Keratinocyte (primary cell): ENCODE measurements around the gene OSGEPL1. TPM values are rescaled to one million over a fixed set of nuclear protein-coding genes. Genes with fewer than 3 reads are reported as not detected.

Experiments used
- DNase-seq: peaks from one replicate; pipeline ENCODE4 v3.0.0-alpha.2; 2011; ENCODE audit warnings: low read depth, missing footprints, low spot score
- FAIRE-seq: peaks from 2 replicates; lab custom pipeline; 2011; peaks lifted over from hg19 to GRCh38; lab: Jason Lieb, UNC
- H2AFZ ChIP-seq: 2 replicates; pipeline ENCODE4 v1.6.0; 2012; ENCODE audit warnings: low read length, control low read depth, inconsistent platforms; ENCODE audit not compliant: control insufficient read depth
- H3K27ac ChIP-seq: 2 replicates; pipeline ENCODE4 v1.5.1; 2011; ENCODE audit warnings: low read length; ENCODE audit not compliant: control insufficient read depth, insufficient read depth
- H3K27me3 ChIP-seq: 3 replicates; pipeline ENCODE4 v1.6.0; 2011; ENCODE audit warnings: low read length; ENCODE audit not compliant: control insufficient read depth, insufficient read depth; ENCODE audit errors: extremely low read depth
- H3K36me3 ChIP-seq, 2 experiments: 2 replicates in 1 of 2; 3 replicates in 1 of 2; pipeline ENCODE4 v1.5.1; 2011; ENCODE audit warnings: low read length in 2 of 2, mild to moderate bottlenecking in 1 of 2; ENCODE audit not compliant: control insufficient read depth in 2 of 2, insufficient read depth in 2 of 2; ENCODE audit errors: extremely low read depth in 1 of 2
- H3K4me1 ChIP-seq: 3 replicates; pipeline ENCODE4 v1.5.1; 2011; ENCODE audit warnings: low read length; ENCODE audit not compliant: control insufficient read depth, insufficient read depth; ENCODE audit errors: extremely low read depth
- H3K4me2 ChIP-seq: 3 replicates; pipeline ENCODE4 v1.6.0; 2011; ENCODE audit warnings: low read depth, low read length; ENCODE audit not compliant: control insufficient read depth, insufficient read depth; ENCODE audit errors: extremely low read depth
- H3K4me3 ChIP-seq, 3 experiments: fragments of 200-600 bp in 1 of 3; sonication (generic) in 1 of 3; 2 replicates in 2 of 3; 3 replicates in 1 of 3; pipeline ENCODE4 v1.5.1; 2011 to 2016; ENCODE audit warnings: low read length in 3 of 3, mild to moderate bottlenecking in 3 of 3, control low read depth in 2 of 3, inconsistent platforms in 1 of 3, low read depth in 1 of 3, mixed read lengths in 1 of 3, mixed run types in 1 of 3, moderate library complexity in 1 of 3; ENCODE audit not compliant: control insufficient read depth in 2 of 3, insufficient read depth in 2 of 3; ENCODE audit errors: extremely low read depth in 1 of 3
- H3K79me2 ChIP-seq: 2 replicates; pipeline ENCODE4 v1.6.0; 2012; ENCODE audit warnings: low read length; ENCODE audit not compliant: control insufficient read depth, insufficient read depth
- H3K9ac ChIP-seq: 3 replicates; pipeline ENCODE4 v1.6.0; 2011; ENCODE audit warnings: low read length; ENCODE audit not compliant: control insufficient read depth, insufficient read depth; ENCODE audit errors: extremely low read depth
- H3K9me1 ChIP-seq: 3 replicates; pipeline ENCODE4 v1.6.0; 2011; ENCODE audit warnings: low read length; ENCODE audit not compliant: control insufficient read depth, insufficient read depth; ENCODE audit errors: extremely low read depth
- H3K9me3 ChIP-seq: 2 replicates; pipeline ENCODE4 v1.5.1; 2012; ENCODE audit warnings: low read depth, low read length; ENCODE audit not compliant: control insufficient read depth
- H4K20me1 ChIP-seq: 3 replicates; pipeline ENCODE4 v1.6.0; 2011; ENCODE audit warnings: low read length; ENCODE audit not compliant: control insufficient read depth, insufficient read depth; ENCODE audit errors: extremely low read depth
- CTCF ChIP-seq, 3 experiments: IDR thresholded peaks in 1 of 3; conservative IDR thresholded peaks in 1 of 3; optimal IDR thresholded peaks in 1 of 3; 2 replicates in 2 of 3; 3 replicates in 1 of 3; pipeline versions ENCODE3 to v1.5.1; 2011; ENCODE audit warnings: low read length in 3 of 3, mild to moderate bottlenecking in 3 of 3, moderate library complexity in 2 of 3, control low read depth in 1 of 3, inconsistent platforms in 1 of 3; ENCODE audit not compliant: insufficient read depth in 2 of 3; ENCODE audit errors: extremely low read depth in 1 of 3
- EZH2 ChIP-seq: IDR thresholded peaks from one replicate; pipeline ENCODE4 v1.6.1; 2012; ENCODE audit warnings: inconsistent platforms, mild to moderate bottlenecking, low read length, moderate library complexity
- dilution Hi-C: fragments of 300-500 bp; cut with MboI; formaldehyde crosslinking; loops from one replicate; pipeline ENCODE4 v1.7.0; 2020; ENCODE audit warnings: low sequenced_read_pairs; ENCODE audit not compliant: extremely low pct_ligation_motif_present
- polyA plus RNA-seq, 5 experiments: library from polyadenylated mRNA; depleted of rRNA in 3 of 5; stranded (reverse) in 3 of 5; stranded (forward) in 1 of 5; unstranded in 1 of 5; fragments of >200 nt; gene quantifications; 1 replicate in 1 of 5; 2 replicates in 3 of 5; 3 replicates in 1 of 5; pipeline versions ENCODE4 v1.2.1 to v1.2.3, GENCODE V29; 2011 to 2012; ENCODE audit warnings: missing spikeins in 2 of 5, low read depth in 1 of 5, low replicate concordance in 1 of 5

OSGEPL1 gene
- polyA plus RNA-seq, 1 donor (not counting 4 experiments of a cell fraction or from before 2014, with no cell fraction given), result 12.0 TPM

- H3K9me3 ChIP-seq, result no peaks in the 10 kb centered on the region
- H3K9ac ChIP-seq, result peak overlapping the region; percentile 93
- no peaks in the 10 kb centered on the region for H3K27me3 ChIP-seq
- peaks cover 14% of the 10 kb centered on the region for H3K4me1 ChIP-seq
- H3K4me2 ChIP-seq, result peak overlapping the region; percentile 47
- dilution Hi-C loops, result no loop called here
- no peaks in the 10 kb centered on the region for H3K9me1 ChIP-seq
- TF ChIP-seq EZH2 (no peak), CTCF (optimal IDR thresholded peaks at IDR 0.05 in 1 of 3, IDR thresholded peaks at IDR 0.05 in 1 of 3, conservative IDR thresholded peaks at IDR 0.05 in 1 of 3; ENCODE audit: extremely low read depth in 1 of 3, insufficient read depth in 2 of 3, low read length in 3 of 3) (no peak)
- H3K27ac ChIP-seq, result peak overlapping the region; percentile 87
- DNase-seq (no peak), FAIRE-seq (no peak)
- peaks cover 4 to 11% of the 10 kb centered on the region in 2 experiments for H3K36me3 ChIP-seq
- peaks cover 68% of the 10 kb centered on the region for H3K79me2 ChIP-seq
- no peaks in the 10 kb centered on the region for H4K20me1 ChIP-seq
- H3K4me3 ChIP-seq, result peak overlapping the region; percentile 89 to 98 (median 97)
- peak overlapping the region; percentile 93 for H2AFZ ChIP-seq
Measured at GRCh38 chr2:189783451-189783926, 20.9 kb upstream of the OSGEPL1 start.

- no peak overlapping the region for H3K9ac ChIP-seq
- peaks cover 14% of the 10 kb centered on the region for H3K4me1 ChIP-seq
- dilution Hi-C loops, result no loop called here
- H3K36me3 ChIP-seq, result peaks cover 4 to 11% of the 10 kb centered on the region in 2 experiments
- H3K27me3 ChIP-seq, result no peaks in the 10 kb centered on the region
- H3K4me2 ChIP-seq, result peak overlapping the region; percentile 47
- no peaks in the 10 kb centered on the region for H3K9me3 ChIP-seq
- no peak for TF ChIP-seq EZH2
- no peak for TF ChIP-seq CTCF (optimal IDR thresholded peaks at IDR 0.05 in 1 of 3, IDR thresholded peaks at IDR 0.05 in 1 of 3, conservative IDR thresholded peaks at IDR 0.05 in 1 of 3; ENCODE audit: extremely low read depth in 1 of 3, insufficient read depth in 2 of 3, low read length in 3 of 3)
- no peaks in the 10 kb centered on the region for H3K9me1 ChIP-seq
- no peak for FAIRE-seq
- DNase-seq, result no peak
- no peaks in the 10 kb centered on the region for H4K20me1 ChIP-seq
- H3K79me2 ChIP-seq, result peaks cover 59% of the 10 kb centered on the region
- H3K4me3 ChIP-seq, result peak overlapping the region in 2 of 3 experiments; percentile 97 to 98
- no peak overlapping the region for H2AFZ ChIP-seq
- H3K27ac ChIP-seq, result peak overlapping the region; percentile 25
Measured at GRCh38 chr2:189782221-189782671, 19.7 kb upstream of the OSGEPL1 start.
